GM12875 (cell line): Measurements from ENCODE around the gene EMX1.

Source experiments
- H3K4me3 ChIP-seq: one replicate; pipeline ENCODE4 v1.5.1; 2011; ENCODE audit warnings: low read depth, low read length, control low read depth
- TF ChIP-seq, protein P1 (sequence below): IDR thresholded peaks from 2 replicates; pipeline ENCODE4 v1.5.1; 2011; ENCODE audit warnings: low read depth, mild to moderate bottlenecking, control low read depth, inconsistent platforms, low read length, moderate library complexity, borderline replicate concordance; ENCODE audit not compliant: insufficient read depth

The EMX1 gene

GRCh38 chr2:72926811-72927465 lies 9.6 kb downstream of the EMX1 start:
- TF ChIP-seq, protein P1, sequence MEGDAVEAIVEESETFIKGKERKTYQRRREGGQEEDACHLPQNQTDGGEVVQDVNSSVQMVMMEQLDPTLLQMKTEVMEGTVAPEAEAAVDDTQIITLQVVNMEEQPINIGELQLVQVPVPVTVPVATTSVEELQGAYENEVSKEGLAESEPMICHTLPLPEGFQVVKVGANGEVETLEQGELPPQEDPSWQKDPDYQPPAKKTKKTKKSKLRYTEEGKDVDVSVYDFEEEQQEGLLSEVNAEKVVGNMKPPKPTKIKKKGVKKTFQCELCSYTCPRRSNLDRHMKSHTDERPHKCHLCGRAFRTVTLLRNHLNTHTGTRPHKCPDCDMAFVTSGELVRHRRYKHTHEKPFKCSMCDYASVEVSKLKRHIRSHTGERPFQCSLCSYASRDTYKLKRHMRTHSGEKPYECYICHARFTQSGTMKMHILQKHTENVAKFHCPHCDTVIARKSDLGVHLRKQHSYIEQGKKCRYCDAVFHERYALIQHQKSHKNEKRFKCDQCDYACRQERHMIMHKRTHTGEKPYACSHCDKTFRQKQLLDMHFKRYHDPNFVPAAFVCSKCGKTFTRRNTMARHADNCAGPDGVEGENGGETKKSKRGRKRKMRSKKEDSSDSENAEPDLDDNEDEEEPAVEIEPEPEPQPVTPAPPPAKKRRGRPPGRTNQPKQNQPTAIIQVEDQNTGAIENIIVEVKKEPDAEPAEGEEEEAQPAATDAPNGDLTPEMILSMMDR = no peak
- H3K4me3 ChIP-seq = no peak overlapping the region

- TF ChIP-seq, protein P1 = no peak
These were observed 10.6 kb downstream of the EMX1 start for GRCh38 chr2:72927619-72928550.

GRCh38 chr2:72929010-72929409 lies 11.7 kb downstream of the EMX1 start:
- no peak overlapping the region for H3K4me3 ChIP-seq
- TF ChIP-seq, protein P1 = no peak

More at GRCh38 chr2:72927619-72928550, 10.6 kb downstream of the EMX1 start:
- no peak overlapping the region for H3K4me3 ChIP-seq

GRCh38 chr2:72931280-72931910 lies 14.1 kb downstream of the EMX1 start:
- no peak overlapping the region for H3K4me3 ChIP-seq
- TF ChIP-seq, protein P1 = no peak

GRCh38 chr2:72932045-72932740 lies 14.9 kb downstream of the EMX1 start:
- TF ChIP-seq, protein P1 = no peak
- H3K4me3 ChIP-seq = no peak overlapping the region

DNA sequence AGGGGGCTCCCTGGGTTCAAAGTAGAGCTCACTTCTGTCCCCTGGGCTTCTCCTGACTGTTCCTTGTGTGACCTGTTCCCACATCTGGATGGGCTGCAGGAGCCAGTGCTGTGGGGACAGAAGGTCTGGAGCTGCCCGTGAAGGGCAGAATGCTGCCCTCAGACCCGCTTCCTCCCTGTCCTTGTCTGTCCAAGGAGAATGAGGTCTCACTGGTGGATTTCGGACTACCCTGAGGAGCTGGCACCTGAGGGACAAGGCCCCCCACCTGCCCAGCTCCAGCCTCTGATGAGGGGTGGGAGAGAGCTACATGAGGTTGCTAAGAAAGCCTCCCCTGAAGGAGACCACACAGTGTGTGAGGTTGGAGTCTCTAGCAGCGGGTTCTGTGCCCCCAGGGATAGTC lies 15.5 kb downstream of the EMX1 start:
- TF ChIP-seq, protein P1 = no peak
- H3K4me3 ChIP-seq = no peak overlapping the region
